Fibroblast of pulmonary artery (primary cell): Measurements from ENCODE around the gene NXPH2.

Source experiments
- DNase-seq: peaks from one replicate; pipeline ENCODE4 v3.0.0-alpha.2; 2010; ENCODE audit warnings: low read depth
- H3K4me3 ChIP-seq: replicated peaks from 2 replicates; pipeline ENCODE4 v1.5.1; 2011; ENCODE audit warnings: low read depth, mild to moderate bottlenecking, control low read depth, low read length, moderate library complexity
- TF ChIP-seq, protein P1 (sequence below): IDR thresholded peaks from 2 replicates; pipeline ENCODE4 v1.5.1; 2011; ENCODE audit warnings: mild to moderate bottlenecking, control low read depth, low read length, inconsistent platforms; ENCODE audit errors: missing control alignments

The NXPH2 gene

GRCh38 chr2:138633049-138633448 is 147.1 kb downstream of the NXPH2 start:
- no peak for DNase-seq
- no peak overlapping the region for H3K4me3 ChIP-seq
- TF ChIP-seq, protein P1, sequence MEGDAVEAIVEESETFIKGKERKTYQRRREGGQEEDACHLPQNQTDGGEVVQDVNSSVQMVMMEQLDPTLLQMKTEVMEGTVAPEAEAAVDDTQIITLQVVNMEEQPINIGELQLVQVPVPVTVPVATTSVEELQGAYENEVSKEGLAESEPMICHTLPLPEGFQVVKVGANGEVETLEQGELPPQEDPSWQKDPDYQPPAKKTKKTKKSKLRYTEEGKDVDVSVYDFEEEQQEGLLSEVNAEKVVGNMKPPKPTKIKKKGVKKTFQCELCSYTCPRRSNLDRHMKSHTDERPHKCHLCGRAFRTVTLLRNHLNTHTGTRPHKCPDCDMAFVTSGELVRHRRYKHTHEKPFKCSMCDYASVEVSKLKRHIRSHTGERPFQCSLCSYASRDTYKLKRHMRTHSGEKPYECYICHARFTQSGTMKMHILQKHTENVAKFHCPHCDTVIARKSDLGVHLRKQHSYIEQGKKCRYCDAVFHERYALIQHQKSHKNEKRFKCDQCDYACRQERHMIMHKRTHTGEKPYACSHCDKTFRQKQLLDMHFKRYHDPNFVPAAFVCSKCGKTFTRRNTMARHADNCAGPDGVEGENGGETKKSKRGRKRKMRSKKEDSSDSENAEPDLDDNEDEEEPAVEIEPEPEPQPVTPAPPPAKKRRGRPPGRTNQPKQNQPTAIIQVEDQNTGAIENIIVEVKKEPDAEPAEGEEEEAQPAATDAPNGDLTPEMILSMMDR = no peak

GRCh38 chr2:138632066-138632620 is 148.0 kb downstream of the NXPH2 start:
- TF ChIP-seq, protein P1 = no peak
- no peak overlapping the region for H3K4me3 ChIP-seq
- peak; percentile 25 for DNase-seq

DNA sequence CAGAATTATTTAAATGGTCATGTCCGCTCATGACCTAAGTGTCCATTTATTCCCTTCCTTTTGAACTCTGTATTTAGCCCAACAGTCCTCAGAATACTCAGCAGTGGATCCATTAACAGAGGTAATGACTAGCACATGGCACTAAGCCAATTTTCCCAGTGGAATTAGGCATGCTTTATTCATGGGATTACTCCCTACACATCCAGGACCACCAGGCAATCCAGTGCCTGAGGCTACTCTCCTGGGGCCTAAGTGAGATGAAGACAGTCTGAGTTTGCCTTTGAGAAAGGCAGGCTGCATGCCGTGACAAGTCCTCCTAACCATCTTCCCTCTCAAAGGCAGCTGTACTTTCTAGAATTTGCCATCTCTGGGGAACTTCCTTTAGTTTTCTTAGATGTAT is 150.0 kb downstream of the NXPH2 start:
- no peak overlapping the region for H3K4me3 ChIP-seq
- TF ChIP-seq, protein P1 = no peak
- DNase-seq = no peak

DNA sequence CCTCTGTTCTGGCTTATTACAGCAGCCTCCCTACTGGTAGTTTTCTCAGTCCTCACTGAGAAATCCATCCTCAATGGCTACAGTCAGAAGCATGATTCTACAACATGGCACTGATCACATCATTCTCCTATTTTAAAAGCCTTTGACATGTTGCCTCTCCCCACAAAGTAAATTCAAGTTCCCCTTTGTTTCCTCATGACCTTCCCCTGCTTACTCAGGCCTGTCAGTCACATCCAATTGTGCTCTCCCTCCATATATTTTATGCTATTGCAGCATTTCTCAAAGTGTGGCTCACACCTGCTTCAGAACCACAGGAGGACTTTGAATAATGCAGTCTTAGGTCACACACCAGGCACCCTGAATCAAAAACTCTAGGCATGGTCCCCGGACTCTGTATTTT is 154.0 kb downstream of the NXPH2 start:
- no peak overlapping the region for H3K4me3 ChIP-seq
- no peak for DNase-seq
- TF ChIP-seq, protein P1 = no peak

DNA sequence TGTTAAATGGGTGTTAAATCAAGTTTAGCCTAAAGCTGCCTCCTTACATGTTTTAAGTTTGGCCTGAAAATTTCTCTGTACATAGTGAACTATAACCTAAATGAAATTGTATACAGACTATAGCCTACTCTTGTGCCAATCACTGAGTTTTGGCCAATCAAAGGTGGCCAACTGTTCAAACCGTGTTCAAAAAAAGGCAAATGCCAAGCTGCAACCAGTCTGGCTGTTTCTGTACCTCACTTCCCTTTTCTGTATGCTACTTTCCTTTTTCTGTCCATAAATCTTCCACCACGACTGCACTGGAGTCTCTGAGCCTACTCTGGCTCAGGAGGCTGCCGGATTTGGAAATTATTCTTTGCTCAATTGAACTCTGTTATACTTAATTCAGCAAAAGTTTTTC is 157.6 kb downstream of the NXPH2 start:
- no peak for DNase-seq
- TF ChIP-seq, protein P1 = no peak
- H3K4me3 ChIP-seq = no peak overlapping the region

DNA sequence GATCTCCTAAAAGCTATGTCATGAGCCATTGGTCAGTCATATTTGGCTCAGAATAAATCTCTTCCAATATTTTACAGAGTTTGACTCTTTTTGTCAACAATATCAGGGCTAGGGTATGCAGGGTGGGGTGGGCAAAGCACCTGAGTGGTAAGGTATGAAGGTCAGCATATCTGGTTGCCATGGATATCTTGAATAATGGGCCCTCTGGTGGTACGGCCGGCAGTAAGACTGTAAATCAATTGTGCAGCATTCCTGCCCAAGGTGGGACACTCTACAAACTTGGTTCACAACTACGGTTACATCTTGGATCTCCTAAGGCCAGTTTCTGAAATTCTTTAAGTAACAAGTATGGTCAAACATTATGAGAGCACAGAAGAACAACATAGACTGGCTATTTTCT is 159.1 kb downstream of the NXPH2 start:
- no peak for DNase-seq
- H3K4me3 ChIP-seq = no peak overlapping the region
- TF ChIP-seq, protein P1 = no peak

- H3K4me3 ChIP-seq = no peak overlapping the region
- DNase-seq = no peak
- TF ChIP-seq, protein P1 = no peak
Observed at GRCh38 chr2:138620431-138620830, 159.8 kb downstream of the NXPH2 start.
